ENCODE data around the gene TMEM244. TPM values are rescaled to one million over a fixed set of nuclear protein-coding genes. Genes with fewer than 3 reads are reported as not detected.
A peak's percentile ranks its signal among the peaks of the same experiment; 100 is the strongest.

TMEM244 gene
- total RNA-seq, 1 experiment from 2014 or later, result not detected

DNA sequence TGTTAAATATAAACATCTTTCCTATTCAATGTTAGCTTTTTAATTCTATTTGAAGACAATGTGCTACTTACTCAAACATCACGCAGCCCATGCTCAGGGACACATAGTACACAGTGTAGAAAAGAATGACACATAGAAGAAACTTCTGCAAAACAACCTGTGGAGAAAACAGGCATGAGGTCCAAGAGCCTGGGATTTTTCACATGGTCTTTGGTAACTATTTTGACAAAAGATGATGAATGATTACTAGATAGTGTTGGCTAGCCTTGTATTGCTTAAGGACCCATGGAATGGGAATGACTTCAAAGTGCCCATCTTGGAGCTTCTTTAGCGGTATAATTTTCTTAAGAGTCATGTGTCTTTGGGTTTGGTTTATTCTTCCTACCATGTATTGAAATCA lies 15.4 kb downstream of the TMEM244 start (continued):
- TF ChIP-seq MYBL2 (CRISPR knock-in tag; IDR thresholded peaks at IDR 0.05) (no peak), CBFB (CRISPR knock-in tag; IDR thresholded peaks at IDR 0.05; ENCODE audit: low read depth) (no peak), TEAD1 (CRISPR knock-in tag; IDR thresholded peaks at IDR 0.05) (no peak), MXD4 (CRISPR knock-in tag; IDR thresholded peaks at IDR 0.05; ENCODE audit: borderline replicate concordance) (no peak), GTF2I (CRISPR knock-in tag; conservative IDR thresholded peaks at IDR 0.05) (no peak), FOXJ3 (CRISPR knock-in tag; IDR thresholded peaks at IDR 0.05; ENCODE audit: borderline replicate concordance) (no peak), JAZF1 (CRISPR knock-in tag; IDR thresholded peaks at IDR 0.05) (no peak)
- TF ChIP-seq, protein P1, sequence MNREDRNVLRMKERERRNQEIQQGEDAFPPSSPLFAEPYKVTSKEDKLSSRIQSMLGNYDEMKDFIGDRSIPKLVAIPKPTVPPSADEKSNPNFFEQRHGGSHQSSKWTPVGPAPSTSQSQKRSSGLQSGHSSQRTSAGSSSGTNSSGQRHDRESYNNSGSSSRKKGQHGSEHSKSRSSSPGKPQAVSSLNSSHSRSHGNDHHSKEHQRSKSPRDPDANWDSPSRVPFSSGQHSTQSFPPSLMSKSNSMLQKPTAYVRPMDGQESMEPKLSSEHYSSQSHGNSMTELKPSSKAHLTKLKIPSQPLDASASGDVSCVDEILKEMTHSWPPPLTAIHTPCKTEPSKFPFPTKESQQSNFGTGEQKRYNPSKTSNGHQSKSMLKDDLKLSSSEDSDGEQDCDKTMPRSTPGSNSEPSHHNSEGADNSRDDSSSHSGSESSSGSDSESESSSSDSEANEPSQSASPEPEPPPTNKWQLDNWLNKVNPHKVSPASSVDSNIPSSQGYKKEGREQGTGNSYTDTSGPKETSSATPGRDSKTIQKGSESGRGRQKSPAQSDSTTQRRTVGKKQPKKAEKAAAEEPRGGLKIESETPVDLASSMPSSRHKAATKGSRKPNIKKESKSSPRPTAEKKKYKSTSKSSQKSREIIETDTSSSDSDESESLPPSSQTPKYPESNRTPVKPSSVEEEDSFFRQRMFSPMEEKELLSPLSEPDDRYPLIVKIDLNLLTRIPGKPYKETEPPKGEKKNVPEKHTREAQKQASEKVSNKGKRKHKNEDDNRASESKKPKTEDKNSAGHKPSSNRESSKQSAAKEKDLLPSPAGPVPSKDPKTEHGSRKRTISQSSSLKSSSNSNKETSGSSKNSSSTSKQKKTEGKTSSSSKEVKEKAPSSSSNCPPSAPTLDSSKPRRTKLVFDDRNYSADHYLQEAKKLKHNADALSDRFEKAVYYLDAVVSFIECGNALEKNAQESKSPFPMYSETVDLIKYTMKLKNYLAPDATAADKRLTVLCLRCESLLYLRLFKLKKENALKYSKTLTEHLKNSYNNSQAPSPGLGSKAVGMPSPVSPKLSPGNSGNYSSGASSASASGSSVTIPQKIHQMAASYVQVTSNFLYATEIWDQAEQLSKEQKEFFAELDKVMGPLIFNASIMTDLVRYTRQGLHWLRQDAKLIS (CRISPR knock-in tag; IDR thresholded peaks at IDR 0.05; ENCODE audit: borderline replicate concordance), result no peak
- TF ChIP-seq, protein P2, sequence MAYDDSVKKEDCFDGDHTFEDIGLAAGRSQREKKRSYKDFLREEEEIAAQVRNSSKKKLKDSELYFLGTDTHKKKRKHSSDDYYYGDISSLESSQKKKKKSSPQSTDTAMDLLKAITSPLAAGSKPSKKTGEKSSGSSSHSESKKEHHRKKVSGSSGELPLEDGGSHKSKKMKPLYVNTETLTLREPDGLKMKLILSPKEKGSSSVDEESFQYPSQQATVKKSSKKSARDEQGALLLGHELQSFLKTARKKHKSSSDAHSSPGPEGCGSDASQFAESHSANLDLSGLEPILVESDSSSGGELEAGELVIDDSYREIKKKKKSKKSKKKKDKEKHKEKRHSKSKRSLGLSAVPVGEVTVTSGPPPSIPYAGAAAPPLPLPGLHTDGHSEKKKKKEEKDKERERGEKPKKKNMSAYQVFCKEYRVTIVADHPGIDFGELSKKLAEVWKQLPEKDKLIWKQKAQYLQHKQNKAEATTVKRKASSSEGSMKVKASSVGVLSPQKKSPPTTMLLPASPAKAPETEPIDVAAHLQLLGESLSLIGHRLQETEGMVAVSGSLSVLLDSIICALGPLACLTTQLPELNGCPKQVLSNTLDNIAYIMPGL (CRISPR knock-in tag; IDR thresholded peaks at IDR 0.05), result no peak
- TF ChIP-seq, protein P3, sequence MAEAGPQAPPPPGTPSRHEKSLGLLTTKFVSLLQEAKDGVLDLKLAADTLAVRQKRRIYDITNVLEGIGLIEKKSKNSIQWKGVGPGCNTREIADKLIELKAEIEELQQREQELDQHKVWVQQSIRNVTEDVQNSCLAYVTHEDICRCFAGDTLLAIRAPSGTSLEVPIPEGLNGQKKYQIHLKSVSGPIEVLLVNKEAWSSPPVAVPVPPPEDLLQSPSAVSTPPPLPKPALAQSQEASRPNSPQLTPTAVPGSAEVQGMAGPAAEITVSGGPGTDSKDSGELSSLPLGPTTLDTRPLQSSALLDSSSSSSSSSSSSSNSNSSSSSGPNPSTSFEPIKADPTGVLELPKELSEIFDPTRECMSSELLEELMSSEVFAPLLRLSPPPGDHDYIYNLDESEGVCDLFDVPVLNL (CRISPR knock-in tag; IDR thresholded peaks at IDR 0.05; ENCODE audit: borderline replicate concordance, low read depth), result no peak

DNA sequence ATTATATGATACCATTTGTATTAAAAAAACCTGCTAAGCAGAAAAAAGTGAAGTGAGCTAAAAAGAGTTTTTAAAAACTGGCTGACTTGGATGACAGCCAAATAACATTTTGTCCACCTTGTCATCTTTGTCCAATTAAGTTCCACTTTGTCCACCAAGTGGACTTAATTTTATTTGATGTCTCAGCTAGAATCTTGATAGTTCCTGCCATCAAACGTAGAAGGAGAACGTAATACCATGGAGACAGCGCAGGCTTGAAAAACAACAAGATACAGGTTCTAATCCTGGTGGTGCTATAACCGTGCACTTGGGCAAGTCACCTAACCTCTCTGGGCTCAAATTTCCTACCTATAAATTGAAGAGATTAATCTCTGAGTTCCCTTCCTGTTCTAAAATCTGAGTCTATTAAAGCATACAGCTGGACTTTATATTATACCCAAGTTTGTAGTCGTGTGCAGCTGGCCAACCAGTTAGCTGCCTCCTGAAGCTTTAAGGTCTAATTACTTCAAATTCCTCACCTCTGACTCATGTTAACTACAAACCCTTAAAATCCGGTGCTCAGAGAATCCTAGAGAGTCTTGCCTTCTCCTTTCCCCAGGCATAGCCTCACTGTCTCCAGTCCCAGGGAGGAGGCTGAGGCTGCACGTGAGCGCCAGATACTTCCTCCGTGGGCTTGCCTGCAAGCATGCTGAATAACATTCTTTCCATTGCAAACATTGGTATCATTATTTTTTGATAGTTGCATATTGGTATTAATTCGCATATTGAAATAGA lies 16.8 kb downstream of the TMEM244 start:
- POLR2A ChIA-PET, result no interaction called here
- Mint-ChIP-seq H3K4me1 (peaks cover 18% of the 10 kb centered on the region), H3K27me3 (ENCODE audit: low read depth) (no peaks in the 10 kb centered on the region), H3K27ac (no peak overlapping the region), H3K4me3 (no peak overlapping the region), H3K36me3 (no peaks in the 10 kb centered on the region), H3K9me3 (no peaks in the 10 kb centered on the region)
- TF ChIP-seq ZNF121 (CRISPR knock-in tag; IDR thresholded peaks at IDR 0.05) (no peak), TEAD4 (CRISPR knock-in tag; IDR thresholded peaks at IDR 0.05) (no peak), FOXP1 (CRISPR knock-in tag; IDR thresholded peaks at IDR 0.05; ENCODE audit: borderline replicate concordance) (no peak), NFATC4 (CRISPR knock-in tag; IDR thresholded peaks at IDR 0.05) (no peak), NR3C1 (CRISPR knock-in tag; conservative IDR thresholded peaks at IDR 0.05; ENCODE audit: low read depth) (no peak), EMX1 (CRISPR knock-in tag; IDR thresholded peaks at IDR 0.05) (no peak), CREM (CRISPR knock-in tag; IDR thresholded peaks at IDR 0.05) (no peak), GTF2I (CRISPR knock-in tag; conservative IDR thresholded peaks at IDR 0.05) (no peak), FOXJ3 (CRISPR knock-in tag; IDR thresholded peaks at IDR 0.05; ENCODE audit: borderline replicate concordance) (no peak), NR1H2 (CRISPR knock-in tag; IDR thresholded peaks at IDR 0.05) (no peak), CREB1 (CRISPR knock-in tag; IDR thresholded peaks at IDR 0.05) (no peak), GABPB1 (CRISPR knock-in tag; IDR thresholded peaks at IDR 0.05) (no peak)
- TF ChIP-seq, protein P4, sequence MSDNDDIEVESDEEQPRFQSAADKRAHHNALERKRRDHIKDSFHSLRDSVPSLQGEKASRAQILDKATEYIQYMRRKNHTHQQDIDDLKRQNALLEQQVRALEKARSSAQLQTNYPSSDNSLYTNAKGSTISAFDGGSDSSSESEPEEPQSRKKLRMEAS (CRISPR knock-in tag; IDR thresholded peaks at IDR 0.05), result no peak
- TF ChIP-seq, protein P5, sequence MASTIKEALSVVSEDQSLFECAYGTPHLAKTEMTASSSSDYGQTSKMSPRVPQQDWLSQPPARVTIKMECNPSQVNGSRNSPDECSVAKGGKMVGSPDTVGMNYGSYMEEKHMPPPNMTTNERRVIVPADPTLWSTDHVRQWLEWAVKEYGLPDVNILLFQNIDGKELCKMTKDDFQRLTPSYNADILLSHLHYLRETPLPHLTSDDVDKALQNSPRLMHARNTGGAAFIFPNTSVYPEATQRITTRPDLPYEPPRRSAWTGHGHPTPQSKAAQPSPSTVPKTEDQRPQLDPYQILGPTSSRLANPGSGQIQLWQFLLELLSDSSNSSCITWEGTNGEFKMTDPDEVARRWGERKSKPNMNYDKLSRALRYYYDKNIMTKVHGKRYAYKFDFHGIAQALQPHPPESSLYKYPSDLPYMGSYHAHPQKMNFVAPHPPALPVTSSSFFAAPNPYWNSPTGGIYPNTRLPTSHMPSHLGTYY (CRISPR knock-in tag; IDR thresholded peaks at IDR 0.05), result no peak
- TF ChIP-seq, protein P2 (CRISPR knock-in tag; IDR thresholded peaks at IDR 0.05), result no peak
- TF ChIP-seq, protein P3 (CRISPR knock-in tag; IDR thresholded peaks at IDR 0.05; ENCODE audit: borderline replicate concordance, low read depth), result no peak
- no peak for DNase-seq (ENCODE audit: low spot score)
- peak; percentile 98 for ATAC-seq
- CTCF ChIA-PET, result interaction anchor here (1.2 kb wide), 1 partner anchor 69 kb away, joined by 5 read pairs; no protein-coding TSS in a partner anchor
